HG03565 (cell line): ENCODE data around the gene PEPD.

Experiments used
- ATAC-seq: cut with Tn5 transposase; IDR thresholded peaks from one replicate; pipeline ENCODE4 v1.9.1; 2021; ENCODE audit warnings: mild to moderate bottlenecking, moderate library complexity; ENCODE audit not compliant: unreplicated experiment

Gene PEPD

GRCh38 chr19:33441277-33441699, 80.3 kb downstream of the PEPD start:
- ATAC-seq = no peak

GRCh38 chr19:33440682-33441081, 80.9 kb downstream of the PEPD start:
- no peak for ATAC-seq

GRCh38 chr19:33440241-33440640, 81.3 kb downstream of the PEPD start:
- no peak for ATAC-seq

GRCh38 chr19:33438987-33439781, 82.4 kb downstream of the PEPD start:
- ATAC-seq = no peak

GRCh38 chr19:33437821-33438671, 83.5 kb downstream of the PEPD start:
- no peak for ATAC-seq

GRCh38 chr19:33437393-33437820, 84.2 kb downstream of the PEPD start:
- ATAC-seq = no peak

- ATAC-seq = no peak
Measured at GRCh38 chr19:33436360-33437345, 84.9 kb downstream of the PEPD start.

- no peak for ATAC-seq
Measured at GRCh38 chr19:33435706-33436359, 85.8 kb downstream of the PEPD start.

- no peak for ATAC-seq
Measured at GRCh38 chr19:33434886-33435705, 86.5 kb downstream of the PEPD start.

GRCh38 chr19:33434069-33434885, 87.3 kb downstream of the PEPD start:
- no peak for ATAC-seq

GRCh38 chr19:33432446-33433170, 89.0 kb downstream of the PEPD start:
- ATAC-seq = no peak

GRCh38 chr19:33432015-33432414, 89.6 kb downstream of the PEPD start:
- no peak for ATAC-seq

- ATAC-seq = no peak
Measured at GRCh38 chr19:33430674-33431277, 90.8 kb downstream of the PEPD start.

- no peak for ATAC-seq
Measured at GRCh38 chr19:33429891-33430673, 91.5 kb downstream of the PEPD start.

GRCh38 chr19:33428627-33429125, 92.9 kb downstream of the PEPD start:
- no peak for ATAC-seq

GRCh38 chr19:33427801-33428626, 93.6 kb downstream of the PEPD start:
- no peak for ATAC-seq
